Common myeloid progenitor, CD34-positive (primary cell): ENCODE results near the gene ARMS2.

ENCODE experiments used
- CTCF ChIA-PET: fragments of 350-600 bp; sonication (Branson Sonifier 250); formaldehyde crosslinking; loops from one replicate; lab custom pipeline; 2021; ENCODE audit warnings: antibody characterized with exemption; lab: Charles Lee
- POLR2A ChIA-PET: fragments of 350-600 bp; sonication (Branson Sonifier 250); formaldehyde crosslinking; loops from one replicate; lab custom pipeline; 2021; ENCODE audit warnings: antibody characterized with exemption; lab: Charles Lee
- DNase-seq, 3 donors: peaks; one replicate each; pipeline versions ENCODE4 v3.0.0 to v3.0.0-alpha.2; 2013
- H3K27ac ChIP-seq, 2 experiments: 1 replicate in 1 of 2; 2 replicates in 1 of 2; pipeline ENCODE4 v1.7.0; 2013; ENCODE audit warnings: inconsistent platforms in 2 of 2, low read length in 2 of 2, mild to moderate bottlenecking in 2 of 2, low read depth in 1 of 2, moderate library complexity in 1 of 2; ENCODE audit not compliant: severe bottlenecking in 2 of 2, insufficient read depth in 1 of 2, poor library complexity in 1 of 2
- H3K27me3 ChIP-seq, 5 experiments: replicated peaks in 2 of 5; 1 replicate in 3 of 5; 2 replicates in 2 of 5; pipeline versions ENCODE4 v1.6.1 to v1.7.0; 2013; ENCODE audit warnings: low read length in 4 of 5, mild to moderate bottlenecking in 2 of 5, moderate library complexity in 2 of 5, inconsistent platforms in 1 of 5; ENCODE audit not compliant: insufficient read depth in 5 of 5, control insufficient read depth in 4 of 5
- H3K36me3 ChIP-seq, 4 experiments: 1 replicate in 2 of 4; 2 replicates in 2 of 4; pipeline versions ENCODE4 v1.6.1 to v1.7.0; 2013; ENCODE audit warnings: low read length in 3 of 4, control low read depth in 1 of 4, mild to moderate bottlenecking in 1 of 4; ENCODE audit not compliant: control insufficient read depth in 4 of 4, insufficient read depth in 4 of 4
- H3K4me1 ChIP-seq, 4 experiments: 1 replicate in 3 of 4; 2 replicates in 1 of 4; pipeline versions ENCODE4 v1.6.1 to v1.7.1; 2013; ENCODE audit warnings: low read length in 3 of 4, mild to moderate bottlenecking in 3 of 4, control low read depth in 1 of 4, inconsistent platforms in 1 of 4, moderate library complexity in 1 of 4; ENCODE audit not compliant: control insufficient read depth in 4 of 4, insufficient read depth in 4 of 4; ENCODE audit errors: control extremely low read depth in 1 of 4
- H3K4me3 ChIP-seq, 7 experiments: 1 replicate in 4 of 7; 2 replicates in 3 of 7; pipeline versions ENCODE4 v1.5.1 to v1.7.0; 2013; ENCODE audit warnings: mild to moderate bottlenecking in 7 of 7, low read length in 6 of 7, moderate library complexity in 6 of 7, inconsistent platforms in 2 of 7, low read depth in 2 of 7, control low read depth in 1 of 7; ENCODE audit not compliant: insufficient read depth in 4 of 7, control insufficient read depth in 1 of 7; ENCODE audit errors: extremely low read depth in 1 of 7
- H3K9me3 ChIP-seq, 5 experiments: 1 replicate in 4 of 5; 2 replicates in 1 of 5; pipeline versions ENCODE4 v1.6.1 to v1.7.1; 2013; ENCODE audit warnings: low read length in 4 of 5, mild to moderate bottlenecking in 2 of 5, inconsistent platforms in 1 of 5, low read depth in 1 of 5, moderate library complexity in 1 of 5; ENCODE audit not compliant: control insufficient read depth in 4 of 5, insufficient read depth in 2 of 5; ENCODE audit errors: control extremely low read depth in 1 of 5
- WGBS: methylation state at CpG from one replicate; pipeline ENCODE4 v1.1.5; 2013; ENCODE audit not compliant: insufficient coverage; 5-methylcytosine and 5-hydroxymethylcytosine counted together

Gene ARMS2

GRCh38 chr10:122492999-122493481, 38.6 kb downstream of the ARMS2 start:
- peaks cover 0 to 64% (median 10%) of the 10 kb centered on the region in 5 experiments for H3K27me3 ChIP-seq
- ChIA-PET POLR2A (no interaction called here), CTCF (no interaction called here)
- H3K36me3 ChIP-seq: no peaks in the 10 kb centered on the region
- 91% methylated on average over 9 of the region's 9 CpGs for WGBS
- no peak overlapping the region for H3K27ac ChIP-seq
- no peak overlapping the region for H3K4me3 ChIP-seq
- no peaks in the 10 kb centered on the region for H3K9me3 ChIP-seq
- DNase-seq: no peak
- H3K4me1 ChIP-seq: no peaks in the 10 kb centered on the region

GRCh38 chr10:122493761-122494160, 39.3 kb downstream of the ARMS2 start:
- Histone ChIP-seq H3K27ac (no peak overlapping the region), H3K36me3 (no peaks in the 10 kb centered on the region), H3K27me3 (peaks cover 0 to 60% (median 10%) of the 10 kb centered on the region in 5 experiments), H3K9me3 (no peaks in the 10 kb centered on the region), H3K4me1 (no peaks in the 10 kb centered on the region), H3K4me3 (no peak overlapping the region)
- DNase-seq: no peak
- ChIA-PET POLR2A (no interaction called here), CTCF (no interaction called here)
- WGBS: 92% methylated on average over 2 of the region's 4 CpGs

- Histone ChIP-seq H3K27ac (no peak overlapping the region), H3K4me3 (no peak overlapping the region), H3K9me3 (no peaks in the 10 kb centered on the region), H3K36me3 (no peaks in the 10 kb centered on the region), H3K27me3 (peaks cover 0 to 57% (median 10%) of the 10 kb centered on the region in 5 experiments), H3K4me1 (no peaks in the 10 kb centered on the region)
- no peak for DNase-seq
- 86% methylated on average over 18 of the region's 20 CpGs for WGBS
- CTCF ChIA-PET: interaction anchor here (0.7 kb wide), 1 partner anchor 21 kb away, joined by 3 read pairs; no protein-coding TSS in a partner anchor
- POLR2A ChIA-PET: no interaction called here
These were observed 39.8 kb downstream of the ARMS2 start for GRCh38 chr10:122494173-122494820.

GRCh38 chr10:122494833-122495232, 40.4 kb downstream of the ARMS2 start:
- Histone ChIP-seq H3K9me3 (no peaks in the 10 kb centered on the region), H3K4me3 (no peak overlapping the region), H3K36me3 (no peaks in the 10 kb centered on the region), H3K27ac (no peak overlapping the region), H3K4me1 (no peaks in the 10 kb centered on the region), H3K27me3 (peaks cover 0 to 54% (median 10%) of the 10 kb centered on the region in 5 experiments)
- 96% methylated on average over 12 of the region's 14 CpGs for WGBS
- POLR2A ChIA-PET: no interaction called here
- CTCF ChIA-PET: interaction anchor here (0.7 kb wide), 1 partner anchor 20 kb away, joined by 3 read pairs; no protein-coding TSS in a partner anchor
- DNase-seq: no peak

- CTCF ChIA-PET: interaction anchor here (1.1 kb wide), 1 partner anchor 13 kb away, joined by 3 read pairs; no protein-coding TSS in a partner anchor
- H3K4me3 ChIP-seq: no peak overlapping the region
These were observed 41.2 kb downstream of the ARMS2 start for GRCh38 chr10:122495406-122496340.

GRCh38 chr10:122497241-122497640, 42.8 kb downstream of the ARMS2 start:
- Histone ChIP-seq H3K27ac (no peak overlapping the region), H3K36me3 (no peaks in the 10 kb centered on the region), H3K27me3 (peaks cover 0 to 51% (median 4%) of the 10 kb centered on the region in 5 experiments), H3K4me3 (no peak overlapping the region), H3K9me3 (no peaks in the 10 kb centered on the region), H3K4me1 (no peaks in the 10 kb centered on the region)
- DNase-seq: no peak
- WGBS: 100% methylated on average over 1 of the region's 2 CpGs
- CTCF ChIA-PET: no interaction called here
- POLR2A ChIA-PET: no interaction called here

More at GRCh38 chr10:122495406-122496340, 41.2 kb downstream of the ARMS2 start:
- Histone ChIP-seq H3K27me3 (peaks cover 0 to 51% (median 7%) of the 10 kb centered on the region in 5 experiments), H3K27ac (no peak overlapping the region), H3K9me3 (no peaks in the 10 kb centered on the region), H3K36me3 (no peaks in the 10 kb centered on the region), H3K4me1 (no peaks in the 10 kb centered on the region)
- WGBS: 57% methylated on average over 6 of the region's 12 CpGs
- POLR2A ChIA-PET: no interaction called here
- no peak for DNase-seq
